Measurements from ENCODE around the gene S100P.
"Not testable (repeated sequence)": the region's sequence is repeated elsewhere in the genome, so short reads cannot be mapped to it uniquely, and the experiment has no call there.

Gene S100P

GRCh38 chr4:6693231-6694176, at the start of gene S100P:
Gene S100P (plus strand): TSS chr4:6693878. CDS start chr4:6693933, 55 bp downstream.
- no peak for DNase-seq (ENCODE audit: low spot score)

- DNase-seq (ENCODE audit: low spot score): no peak
Measured at GRCh38 chr4:6644792-6645530, 48.7 kb upstream of the S100P start.

GRCh38 chr4:6647169-6647568, 46.5 kb upstream of the S100P start:
- DNase-seq (ENCODE audit: low spot score): no peak

- DNase-seq (ENCODE audit: low spot score): no peak
Measured at GRCh38 chr4:6647582-6648230, 46.0 kb upstream of the S100P start.

GRCh38 chr4:6649216-6649615, 44.5 kb upstream of the S100P start:
- DNase-seq (ENCODE audit: low spot score): no peak

- DNase-seq (ENCODE audit: low spot score): not testable (repeated sequence)
Measured at GRCh38 chr4:6654211-6654610, 39.5 kb upstream of the S100P start.

GRCh38 chr4:6655291-6655690, 38.4 kb upstream of the S100P start:
- not testable (repeated sequence) for DNase-seq (ENCODE audit: low spot score)

- no peak for DNase-seq (ENCODE audit: low spot score)
Measured at GRCh38 chr4:6655924-6656323, 37.8 kb upstream of the S100P start.

GRCh38 chr4:6657242-6658208, 36.2 kb upstream of the S100P start:
- DNase-seq (ENCODE audit: low spot score): no peak

- DNase-seq (ENCODE audit: low spot score): no peak
Measured at GRCh38 chr4:6658209-6658595, 35.5 kb upstream of the S100P start.

GRCh38 chr4:6658597-6659075, 35.0 kb upstream of the S100P start:
- peak; percentile 47 for DNase-seq (ENCODE audit: low spot score)

- DNase-seq (ENCODE audit: low spot score): no peak
Measured at GRCh38 chr4:6659897-6660296, 33.8 kb upstream of the S100P start.

- DNase-seq (ENCODE audit: low spot score): no peak
Measured at GRCh38 chr4:6660430-6660829, 33.2 kb upstream of the S100P start.

GRCh38 chr4:6662591-6662990, 31.1 kb upstream of the S100P start:
- no peak for DNase-seq (ENCODE audit: low spot score)

GRCh38 chr4:6663596-6664393, 29.9 kb upstream of the S100P start:
- DNase-seq (ENCODE audit: low spot score): no peak

- DNase-seq (ENCODE audit: low spot score): no peak
Measured at GRCh38 chr4:6665320-6665654, 28.4 kb upstream of the S100P start.

- DNase-seq (ENCODE audit: low spot score): peak; percentile 93
Measured at GRCh38 chr4:6668391-6668790, 25.3 kb upstream of the S100P start.

- DNase-seq (ENCODE audit: low spot score): no peak
Measured at GRCh38 chr4:6671648-6672047, 22.0 kb upstream of the S100P start.

GRCh38 chr4:6672131-6672530, 21.5 kb upstream of the S100P start:
- DNase-seq (ENCODE audit: low spot score): no peak

- not testable (repeated sequence) for DNase-seq (ENCODE audit: low spot score)
Measured at GRCh38 chr4:6672541-6673190, 21.0 kb upstream of the S100P start.

Measured in kidney tubule cell (primary cell).